OCI-LY7 (cell line): ENCODE measurements around the gene VWF.

Experiments used
- CTCF ChIP-seq: fragments of 200-600 bp; sonication (generic); conservative IDR thresholded peaks from 2 replicates; pipeline ENCODE4 v1.5.1; 2014; ENCODE audit warnings: mild to moderate bottlenecking, antibody characterized with exemption, low read length, moderate library complexity, mixed read lengths
- EZH2phosphoT487 ChIP-seq: fragments of 200-600 bp; sonication (generic); IDR thresholded peaks from 2 replicates; pipeline ENCODE4 v1.6.1; 2018; ENCODE audit warnings: low read depth, borderline replicate concordance, mild to moderate bottlenecking, mixed run types, antibody characterized with exemption, low read length, moderate library complexity, mixed read lengths

- TF ChIP-seq CTCF (no peak), EZH2phosphoT487 (no peak)
These were observed 180.4 kb downstream of the VWF start for GRCh38 chr12:5944053-5944452.
